ENCODE data around the gene PSMD14.

DNA sequence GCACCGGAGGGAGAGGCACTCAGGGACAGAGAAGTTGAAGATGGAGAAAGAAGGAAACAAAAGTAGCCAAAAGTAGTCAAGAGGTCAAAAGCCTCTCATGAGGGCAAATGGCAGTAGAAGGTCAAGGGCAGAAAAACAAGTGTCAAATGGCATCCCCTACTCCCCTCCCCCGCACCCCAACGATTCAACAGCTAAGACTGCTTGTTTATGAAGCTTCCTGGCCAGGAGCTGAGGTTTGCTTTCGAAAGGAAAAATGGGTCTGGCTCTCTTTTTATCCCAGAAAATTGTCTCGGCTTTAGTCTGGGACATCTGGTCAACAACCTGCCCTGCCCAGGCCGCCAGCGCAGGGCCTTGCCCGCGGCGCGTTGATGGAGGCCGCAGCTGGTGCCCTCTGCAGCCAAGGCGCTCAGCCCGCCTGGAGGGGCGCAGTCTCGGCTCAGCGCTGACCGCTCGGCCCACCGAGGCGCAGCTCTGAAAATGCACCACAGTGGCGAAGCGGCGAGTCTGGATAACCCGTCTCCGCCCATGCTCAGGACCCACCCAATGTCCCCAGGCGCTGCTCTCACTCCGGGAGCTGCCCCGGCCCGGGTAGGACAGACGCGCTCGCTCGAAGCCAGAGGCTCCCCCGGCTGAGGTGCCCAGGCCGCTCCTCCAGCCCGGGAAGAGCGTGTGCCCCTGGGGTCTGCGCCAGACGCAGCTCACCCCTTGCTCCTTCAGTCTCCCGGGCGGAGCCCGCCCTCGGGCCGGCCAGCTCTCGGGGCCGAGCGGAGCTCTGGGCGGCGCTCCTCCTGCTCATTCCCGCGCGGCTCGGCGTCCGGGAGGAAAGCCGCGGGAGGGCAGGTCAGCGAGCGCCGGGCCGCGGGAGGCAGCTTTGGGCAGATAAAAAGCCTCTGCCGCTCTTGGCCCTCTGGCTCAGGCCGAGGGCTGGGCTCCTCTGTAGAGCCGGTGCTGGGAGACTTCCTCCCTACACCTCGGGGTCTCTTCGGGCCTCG lies 106.1 kb downstream of the PSMD14 start:
- TF ChIP-seq, protein P1, sequence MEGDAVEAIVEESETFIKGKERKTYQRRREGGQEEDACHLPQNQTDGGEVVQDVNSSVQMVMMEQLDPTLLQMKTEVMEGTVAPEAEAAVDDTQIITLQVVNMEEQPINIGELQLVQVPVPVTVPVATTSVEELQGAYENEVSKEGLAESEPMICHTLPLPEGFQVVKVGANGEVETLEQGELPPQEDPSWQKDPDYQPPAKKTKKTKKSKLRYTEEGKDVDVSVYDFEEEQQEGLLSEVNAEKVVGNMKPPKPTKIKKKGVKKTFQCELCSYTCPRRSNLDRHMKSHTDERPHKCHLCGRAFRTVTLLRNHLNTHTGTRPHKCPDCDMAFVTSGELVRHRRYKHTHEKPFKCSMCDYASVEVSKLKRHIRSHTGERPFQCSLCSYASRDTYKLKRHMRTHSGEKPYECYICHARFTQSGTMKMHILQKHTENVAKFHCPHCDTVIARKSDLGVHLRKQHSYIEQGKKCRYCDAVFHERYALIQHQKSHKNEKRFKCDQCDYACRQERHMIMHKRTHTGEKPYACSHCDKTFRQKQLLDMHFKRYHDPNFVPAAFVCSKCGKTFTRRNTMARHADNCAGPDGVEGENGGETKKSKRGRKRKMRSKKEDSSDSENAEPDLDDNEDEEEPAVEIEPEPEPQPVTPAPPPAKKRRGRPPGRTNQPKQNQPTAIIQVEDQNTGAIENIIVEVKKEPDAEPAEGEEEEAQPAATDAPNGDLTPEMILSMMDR (conservative IDR thresholded peaks at IDR 0.05; ENCODE audit: low read depth, low read length) = no peak
- TF ChIP-seq EZH2 (IDR thresholded peaks at IDR 0.05; ENCODE audit: borderline replicate concordance, low read depth, low read length, poor library complexity, severe bottlenecking) = no peak
